C4-2B (cell line): ENCODE measurements around the gene CELA2A.

ENCODE experiments used
- ZFX ChIP-seq: fragments of 450-650 bp; IDR thresholded peaks from 2 replicates; pipeline ENCODE4 v1.6.1; 2017
- TF ChIP-seq, protein P1 (sequence below): fragments of 450-650 bp; conservative IDR thresholded peaks from 2 replicates; pipeline ENCODE4 v1.5.1; 2017; ENCODE audit warnings: mild to moderate bottlenecking

DNA sequence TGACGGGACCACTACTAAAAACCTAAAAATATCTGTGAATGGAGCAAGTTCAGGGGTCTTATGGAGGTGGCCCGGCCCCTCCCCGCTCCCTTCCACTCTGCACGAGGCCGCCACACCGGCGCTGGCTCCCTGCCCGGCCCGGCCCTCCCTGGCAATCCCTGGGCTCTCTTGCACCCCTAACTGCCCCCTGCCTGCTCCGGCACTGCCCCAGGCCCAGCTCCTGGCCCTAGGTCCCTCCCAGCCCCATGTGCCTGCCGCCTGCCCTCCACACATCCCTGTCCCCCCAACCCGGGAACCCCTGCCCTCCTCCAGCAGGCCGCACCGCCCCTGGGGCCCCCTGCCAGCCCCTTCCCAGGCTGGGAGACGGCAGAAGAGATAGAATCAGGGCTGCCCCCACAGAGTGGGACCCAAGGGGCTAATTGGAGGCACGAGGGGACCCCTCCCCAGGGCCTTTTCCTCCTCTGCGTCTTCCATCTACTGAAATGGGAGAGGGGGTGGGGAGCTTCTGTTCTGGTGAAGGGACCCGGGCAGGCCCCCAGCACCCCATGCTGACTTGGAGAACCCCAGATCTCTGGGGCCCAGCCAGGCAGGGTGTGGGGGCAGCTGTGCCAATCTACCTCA lies 27.6 kb upstream of the CELA2A start:
- TF ChIP-seq, protein P1, sequence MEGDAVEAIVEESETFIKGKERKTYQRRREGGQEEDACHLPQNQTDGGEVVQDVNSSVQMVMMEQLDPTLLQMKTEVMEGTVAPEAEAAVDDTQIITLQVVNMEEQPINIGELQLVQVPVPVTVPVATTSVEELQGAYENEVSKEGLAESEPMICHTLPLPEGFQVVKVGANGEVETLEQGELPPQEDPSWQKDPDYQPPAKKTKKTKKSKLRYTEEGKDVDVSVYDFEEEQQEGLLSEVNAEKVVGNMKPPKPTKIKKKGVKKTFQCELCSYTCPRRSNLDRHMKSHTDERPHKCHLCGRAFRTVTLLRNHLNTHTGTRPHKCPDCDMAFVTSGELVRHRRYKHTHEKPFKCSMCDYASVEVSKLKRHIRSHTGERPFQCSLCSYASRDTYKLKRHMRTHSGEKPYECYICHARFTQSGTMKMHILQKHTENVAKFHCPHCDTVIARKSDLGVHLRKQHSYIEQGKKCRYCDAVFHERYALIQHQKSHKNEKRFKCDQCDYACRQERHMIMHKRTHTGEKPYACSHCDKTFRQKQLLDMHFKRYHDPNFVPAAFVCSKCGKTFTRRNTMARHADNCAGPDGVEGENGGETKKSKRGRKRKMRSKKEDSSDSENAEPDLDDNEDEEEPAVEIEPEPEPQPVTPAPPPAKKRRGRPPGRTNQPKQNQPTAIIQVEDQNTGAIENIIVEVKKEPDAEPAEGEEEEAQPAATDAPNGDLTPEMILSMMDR = no peak
- no peak for TF ChIP-seq ZFX
